ENCODE data around the gene PRM2.
A peak's percentile ranks its signal among the peaks of the same experiment; 100 is the strongest.

PRM2 gene

GRCh38 chr16:11259655-11260595, 16.4 kb downstream of the PRM2 start:
- no peak overlapping the region for H3K27ac ChIP-seq (ENCODE audit: insufficient read depth in 1 of 2, low read depth in 1 of 2, low read length in 2 of 2, poor library complexity in 1 of 2, severe bottlenecking in 2 of 2)
- no peak overlapping the region for H3K4me3 ChIP-seq (ENCODE audit: control insufficient read depth in 1 of 7, extremely low read depth in 1 of 7, insufficient read depth in 4 of 7, low read depth in 2 of 7, low read length in 6 of 7)
- no peaks in the 10 kb centered on the region for H3K9me3 ChIP-seq (ENCODE audit: control extremely low read depth in 1 of 5, control insufficient read depth in 4 of 5, insufficient read depth in 2 of 5, low read depth in 1 of 5, low read length in 4 of 5)
- DNase-seq = no peak
- POLR2A ChIA-PET = interaction anchor here (1.5 kb wide), 1 partner anchor 38 kb away, joined by 4 read pairs; no protein-coding TSS in a partner anchor
- H3K36me3 ChIP-seq (ENCODE audit: control insufficient read depth in 4 of 4, insufficient read depth in 4 of 4, low read length in 3 of 4) = no peaks in the 10 kb centered on the region
- 95% methylated on average over 12 of the region's 12 CpGs for WGBS (ENCODE audit: insufficient coverage)
- CTCF ChIA-PET = interaction anchor here (0.8 to 8.1 kb wide), 10 partner anchors 9 to 300 kb away, joined by 3 to 80 read pairs (median 4); partner anchors contain the start of gene TNP2
- peaks cover 5 to 53% (median 42%) of the 10 kb centered on the region in 4 experiments for H3K4me1 ChIP-seq (ENCODE audit: control extremely low read depth in 1 of 4, control insufficient read depth in 4 of 4, insufficient read depth in 4 of 4, low read length in 3 of 4)
- H3K27me3 ChIP-seq (replicated peaks in 2 of 5; ENCODE audit: control insufficient read depth in 4 of 5, insufficient read depth in 5 of 5, low read length in 4 of 5) = no peaks in the 10 kb centered on the region

- DNase-seq = peak; percentile 72 to 91 (median 90)
- WGBS (ENCODE audit: insufficient coverage) = 20% methylated on average over 12 of the region's 15 CpGs
- Histone ChIP-seq H3K4me3 (ENCODE audit: control insufficient read depth in 1 of 7, extremely low read depth in 1 of 7, insufficient read depth in 4 of 7, low read depth in 2 of 7, low read length in 6 of 7) (peak overlapping the region in 4 of 7 experiments; percentile 19 to 66 (median 50)), H3K27me3 (replicated peaks in 2 of 5; ENCODE audit: control insufficient read depth in 4 of 5, insufficient read depth in 5 of 5, low read length in 4 of 5) (no peaks in the 10 kb centered on the region), H3K27ac (ENCODE audit: insufficient read depth in 1 of 2, low read depth in 1 of 2, low read length in 2 of 2, poor library complexity in 1 of 2, severe bottlenecking in 2 of 2) (no peak overlapping the region), H3K36me3 (ENCODE audit: control insufficient read depth in 4 of 4, insufficient read depth in 4 of 4, low read length in 3 of 4) (peaks cover 0 to 6% (median 0%) of the 10 kb centered on the region in 4 experiments), H3K9me3 (ENCODE audit: control extremely low read depth in 1 of 5, control insufficient read depth in 4 of 5, insufficient read depth in 2 of 5, low read depth in 1 of 5, low read length in 4 of 5) (no peaks in the 10 kb centered on the region), H3K4me1 (ENCODE audit: control extremely low read depth in 1 of 4, control insufficient read depth in 4 of 4, insufficient read depth in 4 of 4, low read length in 3 of 4) (peaks cover 5 to 56% (median 47%) of the 10 kb centered on the region in 4 experiments)
- POLR2A ChIA-PET = interaction anchor here (0.6 to 1.5 kb wide), 2 partner anchors 39 to 125 kb away, joined by 3 to 4 read pairs; no protein-coding TSS in a partner anchor
- CTCF ChIA-PET = interaction anchor here (1.1 to 8.1 kb wide), 15 partner anchors 10 to 298 kb away, joined by 3 to 80 read pairs (median 4); partner anchors contain the start of gene TNP2
These were observed 17.5 kb downstream of the PRM2 start for GRCh38 chr16:11258553-11259492.

GRCh38 chr16:11257131-11257938, 18.9 kb downstream of the PRM2 start:
- Histone ChIP-seq H3K36me3 (ENCODE audit: control insufficient read depth in 4 of 4, insufficient read depth in 4 of 4, low read length in 3 of 4) (peaks cover 0 to 19% (median 0%) of the 10 kb centered on the region in 4 experiments), H3K27ac (ENCODE audit: insufficient read depth in 1 of 2, low read depth in 1 of 2, low read length in 2 of 2, poor library complexity in 1 of 2, severe bottlenecking in 2 of 2) (no peak overlapping the region), H3K4me3 (ENCODE audit: control insufficient read depth in 1 of 7, extremely low read depth in 1 of 7, insufficient read depth in 4 of 7, low read depth in 2 of 7, low read length in 6 of 7) (peak overlapping the region in 6 of 7 experiments; percentile 79 to 92 (median 86)), H3K9me3 (ENCODE audit: control extremely low read depth in 1 of 5, control insufficient read depth in 4 of 5, insufficient read depth in 2 of 5, low read depth in 1 of 5, low read length in 4 of 5) (no peaks in the 10 kb centered on the region), H3K27me3 (replicated peaks in 2 of 5; ENCODE audit: control insufficient read depth in 4 of 5, insufficient read depth in 5 of 5, low read length in 4 of 5) (no peaks in the 10 kb centered on the region), H3K4me1 (ENCODE audit: control extremely low read depth in 1 of 4, control insufficient read depth in 4 of 4, insufficient read depth in 4 of 4, low read length in 3 of 4) (peaks cover 5 to 53% (median 50%) of the 10 kb centered on the region in 4 experiments)
- ChIA-PET CTCF (interaction anchor here (0.6 to 8.1 kb wide), 18 partner anchors 10 to 307 kb away, joined by 3 to 80 read pairs (median 4); partner anchors contain the start of genes PRM2 and TNP2), POLR2A (interaction anchor here (0.5 to 2.7 kb wide), 5 partner anchors 40 to 293 kb away, joined by 3 to 14 read pairs (median 5); no protein-coding TSS in a partner anchor)
- peak; percentile 74 to 81 (median 81) for DNase-seq
- WGBS (ENCODE audit: insufficient coverage) = 13% methylated on average over 14 of the region's 21 CpGs

GRCh38 chr16:11256661-11257130, 19.6 kb downstream of the PRM2 start:
- H3K4me1 ChIP-seq (ENCODE audit: control extremely low read depth in 1 of 4, control insufficient read depth in 4 of 4, insufficient read depth in 4 of 4, low read length in 3 of 4) = peaks cover 5 to 59% (median 53%) of the 10 kb centered on the region in 4 experiments
- peaks cover 0 to 22% (median 0%) of the 10 kb centered on the region in 4 experiments for H3K36me3 ChIP-seq (ENCODE audit: control insufficient read depth in 4 of 4, insufficient read depth in 4 of 4, low read length in 3 of 4)
- H3K9me3 ChIP-seq (ENCODE audit: control extremely low read depth in 1 of 5, control insufficient read depth in 4 of 5, insufficient read depth in 2 of 5, low read depth in 1 of 5, low read length in 4 of 5) = no peaks in the 10 kb centered on the region
- 0% methylated on average over 24 of the region's 32 CpGs for WGBS (ENCODE audit: insufficient coverage)
- H3K27ac ChIP-seq (ENCODE audit: insufficient read depth in 1 of 2, low read depth in 1 of 2, low read length in 2 of 2, poor library complexity in 1 of 2, severe bottlenecking in 2 of 2) = peak overlapping the region; percentile 68 to 82
- peak overlapping the region; percentile 68 to 92 (median 85) for H3K4me3 ChIP-seq (ENCODE audit: control insufficient read depth in 1 of 7, extremely low read depth in 1 of 7, insufficient read depth in 4 of 7, low read depth in 2 of 7, low read length in 6 of 7)
- H3K27me3 ChIP-seq (replicated peaks in 2 of 5; ENCODE audit: control insufficient read depth in 4 of 5, insufficient read depth in 5 of 5, low read length in 4 of 5) = no peaks in the 10 kb centered on the region
- POLR2A ChIA-PET = interaction anchor here (0.7 to 2.7 kb wide), 14 partner anchors 16 to 292 kb away, joined by 3 to 14 read pairs (median 4); no protein-coding TSS in a partner anchor
- CTCF ChIA-PET = interaction anchor here (0.6 to 8.1 kb wide), 19 partner anchors 9 to 306 kb away, joined by 3 to 80 read pairs (median 5); partner anchors contain the start of genes PRM2 and TNP2
- no peak for DNase-seq

- under 1% methylated on average over 95 of the region's 100 CpGs for WGBS (ENCODE audit: insufficient coverage)
- Histone ChIP-seq H3K36me3 (ENCODE audit: control insufficient read depth in 4 of 4, insufficient read depth in 4 of 4, low read length in 3 of 4) (peaks cover 0 to 22% (median 0%) of the 10 kb centered on the region in 4 experiments), H3K27me3 (replicated peaks in 2 of 5; ENCODE audit: control insufficient read depth in 4 of 5, insufficient read depth in 5 of 5, low read length in 4 of 5) (no peaks in the 10 kb centered on the region), H3K9me3 (ENCODE audit: control extremely low read depth in 1 of 5, control insufficient read depth in 4 of 5, insufficient read depth in 2 of 5, low read depth in 1 of 5, low read length in 4 of 5) (no peaks in the 10 kb centered on the region), H3K4me1 (ENCODE audit: control extremely low read depth in 1 of 4, control insufficient read depth in 4 of 4, insufficient read depth in 4 of 4, low read length in 3 of 4) (peaks cover 5 to 62% (median 53%) of the 10 kb centered on the region in 4 experiments), H3K4me3 (ENCODE audit: control insufficient read depth in 1 of 7, extremely low read depth in 1 of 7, insufficient read depth in 4 of 7, low read depth in 2 of 7, low read length in 6 of 7) (peak within 1 kb of the TSS; percentile 68 to 92 (median 85)), H3K27ac (ENCODE audit: insufficient read depth in 1 of 2, low read depth in 1 of 2, low read length in 2 of 2, poor library complexity in 1 of 2, severe bottlenecking in 2 of 2) (peak within 1 kb of the TSS; percentile 68 to 82)
- POLR2A ChIA-PET = interaction anchor here (0.7 to 2.7 kb wide), 18 partner anchors 15 to 291 kb away, joined by 3 to 14 read pairs (median 4); no protein-coding TSS in a partner anchor
- DNase-seq = peak; percentile 77 to 88 (median 88)
- CTCF ChIA-PET = interaction anchor here (0.6 to 8.1 kb wide), 24 partner anchors 8 to 306 kb away, joined by 3 to 80 read pairs (median 4); partner anchors contain the start of genes PRM2 and TNP2
These were observed 20.3 kb downstream of the PRM2 start, which contains the start of gene SOCS1 for GRCh38 chr16:11255737-11256660. SOCS1 (minus strand) TSS chr16:11256204; CDS start chr16:11255478, 726 bp downstream.
